Measurements from ENCODE around the gene VLDLR. TPM values are rescaled to one million over a fixed set of nuclear protein-coding genes. Genes with fewer than 3 reads are reported as not detected.
A peak's percentile ranks its signal among the peaks of the same experiment; 100 is the strongest.

VLDLR gene
- total RNA-seq = 26.9 and 48.5 TPM in 2 replicates

- FAIRE-seq = no peak
- DNase-seq (ENCODE audit: low read depth) = peak; percentile 10
- Histone ChIP-seq H3K4me3 (ENCODE audit: low read depth, low read length) (peak within 1 kb of the TSS; percentile 80), H3K36me3 (ENCODE audit: control insufficient read depth, insufficient read depth, low read length) (no peaks in the 10 kb centered on the region), H3K27me3 (ENCODE audit: control insufficient read depth, insufficient read depth, low read length) (no peaks in the 10 kb centered on the region)
- TF ChIP-seq, protein P1, sequence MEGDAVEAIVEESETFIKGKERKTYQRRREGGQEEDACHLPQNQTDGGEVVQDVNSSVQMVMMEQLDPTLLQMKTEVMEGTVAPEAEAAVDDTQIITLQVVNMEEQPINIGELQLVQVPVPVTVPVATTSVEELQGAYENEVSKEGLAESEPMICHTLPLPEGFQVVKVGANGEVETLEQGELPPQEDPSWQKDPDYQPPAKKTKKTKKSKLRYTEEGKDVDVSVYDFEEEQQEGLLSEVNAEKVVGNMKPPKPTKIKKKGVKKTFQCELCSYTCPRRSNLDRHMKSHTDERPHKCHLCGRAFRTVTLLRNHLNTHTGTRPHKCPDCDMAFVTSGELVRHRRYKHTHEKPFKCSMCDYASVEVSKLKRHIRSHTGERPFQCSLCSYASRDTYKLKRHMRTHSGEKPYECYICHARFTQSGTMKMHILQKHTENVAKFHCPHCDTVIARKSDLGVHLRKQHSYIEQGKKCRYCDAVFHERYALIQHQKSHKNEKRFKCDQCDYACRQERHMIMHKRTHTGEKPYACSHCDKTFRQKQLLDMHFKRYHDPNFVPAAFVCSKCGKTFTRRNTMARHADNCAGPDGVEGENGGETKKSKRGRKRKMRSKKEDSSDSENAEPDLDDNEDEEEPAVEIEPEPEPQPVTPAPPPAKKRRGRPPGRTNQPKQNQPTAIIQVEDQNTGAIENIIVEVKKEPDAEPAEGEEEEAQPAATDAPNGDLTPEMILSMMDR (IDR thresholded peaks at IDR 0.05; ENCODE audit: insufficient read depth, low read length, severe bottlenecking) = peak; percentile 22
These were observed at the start of gene VLDLR for GRCh38 chr9:2621722-2622460. Gene VLDLR (plus strand): TSS chr9:2621787. CDS start chr9:2622190, 403 bp downstream.

DNA sequence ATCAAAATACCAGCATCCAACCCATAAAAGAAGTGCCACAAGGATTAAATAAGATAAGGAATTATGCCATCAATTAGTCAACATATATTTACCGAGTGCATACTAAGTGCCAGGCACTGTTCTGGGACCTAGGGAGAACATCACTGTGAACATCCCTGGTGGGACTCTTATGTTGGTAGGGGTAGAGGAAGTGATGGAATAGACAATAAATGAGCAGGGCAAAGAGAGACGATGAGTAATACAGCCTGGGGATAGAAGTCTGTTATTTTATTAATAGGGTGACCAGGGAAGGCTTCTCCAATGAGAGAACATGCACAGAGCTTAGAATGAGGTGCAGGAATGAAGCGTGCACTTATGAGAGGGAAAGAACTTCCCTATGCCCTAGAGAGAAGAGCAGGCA lies 47.4 kb upstream of the VLDLR start:
- TF ChIP-seq, protein P1 (IDR thresholded peaks at IDR 0.05; ENCODE audit: insufficient read depth, low read length, severe bottlenecking) = no peak
- no peak overlapping the region for H3K4me3 ChIP-seq (ENCODE audit: low read depth, low read length)
- FAIRE-seq (no peak), DNase-seq (ENCODE audit: low read depth) (peak; percentile 43)
- no peaks in the 10 kb centered on the region for H3K27me3 ChIP-seq (ENCODE audit: control insufficient read depth, insufficient read depth, low read length)
- no peaks in the 10 kb centered on the region for H3K36me3 ChIP-seq (ENCODE audit: control insufficient read depth, insufficient read depth, low read length)

- DNase-seq (ENCODE audit: low read depth) (peak; percentile 35), FAIRE-seq (no peak)
- TF ChIP-seq, protein P1 (IDR thresholded peaks at IDR 0.05; ENCODE audit: insufficient read depth, low read length, severe bottlenecking) = no peak
- H3K4me3 ChIP-seq (ENCODE audit: low read depth, low read length) = no peak overlapping the region
- H3K36me3 ChIP-seq (ENCODE audit: control insufficient read depth, insufficient read depth, low read length) = no peaks in the 10 kb centered on the region
- H3K27me3 ChIP-seq (ENCODE audit: control insufficient read depth, insufficient read depth, low read length) = no peaks in the 10 kb centered on the region
These were observed 45.0 kb upstream of the VLDLR start for GRCh38 chr9:2576631-2577030.

- Histone ChIP-seq H3K4me3 (ENCODE audit: low read depth, low read length) (no peak overlapping the region), H3K36me3 (ENCODE audit: control insufficient read depth, insufficient read depth, low read length) (no peaks in the 10 kb centered on the region), H3K27me3 (ENCODE audit: control insufficient read depth, insufficient read depth, low read length) (no peaks in the 10 kb centered on the region)
- DNase-seq (ENCODE audit: low read depth) (peak; percentile 56), FAIRE-seq (no peak)
- TF ChIP-seq, protein P1 (IDR thresholded peaks at IDR 0.05; ENCODE audit: insufficient read depth, low read length, severe bottlenecking) = no peak
These were observed 38.1 kb upstream of the VLDLR start for GRCh38 chr9:2583308-2584013.

DNA sequence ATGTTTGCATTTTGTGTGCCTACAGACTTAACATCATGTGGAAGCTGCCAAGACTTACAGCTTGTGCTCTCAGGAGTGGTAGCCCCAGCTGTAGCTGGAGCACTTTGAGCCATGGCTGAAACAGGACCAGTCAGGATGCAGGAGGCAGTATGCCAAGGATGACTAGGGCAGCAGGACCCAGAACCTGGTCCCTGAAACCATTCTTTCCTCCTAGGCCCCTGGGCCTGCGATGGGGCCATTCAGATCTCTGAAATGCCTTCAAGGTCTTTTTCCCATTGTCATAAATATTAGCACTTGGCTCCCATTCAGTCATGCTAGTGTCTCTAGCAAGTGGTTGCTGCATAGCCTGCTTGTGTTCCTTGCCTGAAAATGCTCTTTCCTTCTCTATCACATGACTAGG lies 29.6 kb upstream of the VLDLR start:
- Histone ChIP-seq H3K4me3 (ENCODE audit: low read depth, low read length) (no peak overlapping the region), H3K36me3 (ENCODE audit: control insufficient read depth, insufficient read depth, low read length) (no peaks in the 10 kb centered on the region)

More for the DNA sequence above, 29.6 kb upstream of the VLDLR start:
- DNase-seq (ENCODE audit: low read depth) (no peak), FAIRE-seq (no peak)
- TF ChIP-seq, protein P1 (IDR thresholded peaks at IDR 0.05; ENCODE audit: insufficient read depth, low read length, severe bottlenecking) = no peak
- no peaks in the 10 kb centered on the region for H3K27me3 ChIP-seq (ENCODE audit: control insufficient read depth, insufficient read depth, low read length)
